Measurements from ENCODE around the gene NTF4.
"Not testable (repeated sequence)": the region's sequence is repeated elsewhere in the genome, so short reads cannot be mapped to it uniquely, and the experiment has no call there.

NTF4 gene

DNA sequence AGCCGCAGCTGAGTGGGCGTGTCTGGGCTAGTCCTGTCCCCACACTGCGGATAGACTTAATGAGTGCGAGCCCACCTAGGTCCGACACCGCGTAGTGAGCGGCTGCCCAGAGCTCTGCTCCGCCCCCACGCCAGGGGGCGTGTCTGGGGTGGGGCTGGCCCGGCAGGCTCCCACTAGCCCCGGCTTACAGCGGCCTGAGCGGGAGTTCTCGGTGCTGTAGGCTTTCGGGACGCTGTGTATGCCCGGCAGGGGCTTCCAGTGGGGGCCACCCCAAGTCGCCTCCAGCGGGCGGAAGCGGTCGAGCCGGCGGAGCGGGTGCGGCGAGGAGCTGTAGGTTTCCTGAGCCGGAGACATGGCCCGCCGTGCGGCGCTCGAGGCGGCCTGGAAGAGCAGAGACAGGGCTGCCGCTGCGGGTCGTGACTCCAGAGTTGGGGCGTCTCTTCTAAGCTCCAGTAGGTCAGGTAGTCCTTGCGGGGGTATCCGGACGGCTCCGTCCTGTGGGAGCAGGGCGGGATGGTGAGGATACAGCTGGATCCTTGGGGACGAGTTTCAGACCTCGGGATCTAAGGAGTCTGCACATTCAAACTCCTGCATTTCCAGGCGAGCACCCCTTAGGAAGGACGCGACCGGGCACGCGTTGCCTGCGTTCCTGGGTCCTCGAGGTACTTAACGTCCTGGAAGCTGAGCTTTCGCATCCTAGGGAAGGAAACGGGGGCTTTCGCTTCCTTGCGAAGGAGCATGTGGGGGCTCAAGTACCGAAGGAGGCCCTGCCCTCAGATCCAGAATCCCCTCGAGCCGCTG lies 8.3 kb downstream of the NTF4 start:
- Histone ChIP-seq H3K36me3 (replicated peaks; ENCODE audit: low read depth, low read length) (no peaks in the 10 kb centered on the region), H3K79me2 (ENCODE audit: low read length) (no peaks in the 10 kb centered on the region), H4K20me1 (ENCODE audit: insufficient read depth, low read length) (no peaks in the 10 kb centered on the region), H3K9me3 (ENCODE audit: insufficient read depth, low read length) (no peaks in the 10 kb centered on the region), H3K9ac (ENCODE audit: low read length) (no peak overlapping the region), H3K4me2 (ENCODE audit: low read length) (no peak overlapping the region), H3K4me3 (ENCODE audit: low read length) (no peak overlapping the region), H3K4me1 (ENCODE audit: low read length) (no peaks in the 10 kb centered on the region), H3K27ac (ENCODE audit: low read length) (no peak overlapping the region), H3K27me3 (ENCODE audit: low read depth, low read length) (no peaks in the 10 kb centered on the region), H2AFZ (ENCODE audit: low read depth, low read length) (no peak overlapping the region)
- no peak for TF ChIP-seq EZH2phosphoT487 (IDR thresholded peaks at IDR 0.05; ENCODE audit: low read depth)
- TF ChIP-seq, protein P1, sequence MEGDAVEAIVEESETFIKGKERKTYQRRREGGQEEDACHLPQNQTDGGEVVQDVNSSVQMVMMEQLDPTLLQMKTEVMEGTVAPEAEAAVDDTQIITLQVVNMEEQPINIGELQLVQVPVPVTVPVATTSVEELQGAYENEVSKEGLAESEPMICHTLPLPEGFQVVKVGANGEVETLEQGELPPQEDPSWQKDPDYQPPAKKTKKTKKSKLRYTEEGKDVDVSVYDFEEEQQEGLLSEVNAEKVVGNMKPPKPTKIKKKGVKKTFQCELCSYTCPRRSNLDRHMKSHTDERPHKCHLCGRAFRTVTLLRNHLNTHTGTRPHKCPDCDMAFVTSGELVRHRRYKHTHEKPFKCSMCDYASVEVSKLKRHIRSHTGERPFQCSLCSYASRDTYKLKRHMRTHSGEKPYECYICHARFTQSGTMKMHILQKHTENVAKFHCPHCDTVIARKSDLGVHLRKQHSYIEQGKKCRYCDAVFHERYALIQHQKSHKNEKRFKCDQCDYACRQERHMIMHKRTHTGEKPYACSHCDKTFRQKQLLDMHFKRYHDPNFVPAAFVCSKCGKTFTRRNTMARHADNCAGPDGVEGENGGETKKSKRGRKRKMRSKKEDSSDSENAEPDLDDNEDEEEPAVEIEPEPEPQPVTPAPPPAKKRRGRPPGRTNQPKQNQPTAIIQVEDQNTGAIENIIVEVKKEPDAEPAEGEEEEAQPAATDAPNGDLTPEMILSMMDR (IDR thresholded peaks at IDR 0.05; ENCODE audit: low read depth, low read length) = no peak

DNA sequence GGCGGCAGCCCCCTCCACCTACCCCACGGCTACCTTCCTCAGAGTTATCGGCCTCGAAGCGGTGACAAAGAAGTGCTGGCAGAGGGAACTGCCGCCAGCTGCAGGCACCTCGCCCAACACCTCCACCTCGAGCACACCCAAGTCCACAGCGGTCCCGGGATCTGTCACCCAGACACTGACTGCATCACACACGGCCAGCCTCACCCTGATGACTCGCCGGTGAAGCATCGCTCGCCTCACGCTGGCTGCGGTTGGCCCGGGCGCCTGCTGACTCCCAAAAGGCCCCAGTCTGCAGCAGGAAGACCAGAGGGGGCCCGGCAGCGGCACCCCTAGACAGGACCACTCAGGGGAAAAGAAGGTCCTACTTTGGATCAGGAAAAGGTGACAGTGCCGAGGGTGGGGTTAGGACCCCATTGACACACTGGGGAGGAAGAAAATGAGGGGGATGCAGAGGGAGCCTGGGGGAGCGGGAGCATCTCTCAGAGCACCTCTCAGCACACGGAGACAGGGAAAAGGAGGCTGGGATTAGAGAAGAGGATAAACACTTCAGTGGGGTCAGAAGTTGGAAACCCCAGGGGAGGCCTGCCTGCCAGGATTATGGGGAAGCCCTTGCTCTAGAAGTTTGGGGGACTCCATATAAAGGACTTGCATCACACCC lies 14.1 kb downstream of the NTF4 start:
- H3K4me3 ChIP-seq (ENCODE audit: low read length); H3K27ac ChIP-seq (ENCODE audit: low read length); H4K20me1 ChIP-seq (ENCODE audit: insufficient read depth, low read length); H3K79me2 ChIP-seq (ENCODE audit: low read length); H2AFZ ChIP-seq (ENCODE audit: low read depth, low read length); H3K4me1 ChIP-seq (ENCODE audit: low read length); H3K36me3 ChIP-seq (replicated peaks; ENCODE audit: low read depth, low read length); H3K4me2 ChIP-seq (ENCODE audit: low read length); H3K27me3 ChIP-seq (ENCODE audit: low read depth, low read length); H3K9me3 ChIP-seq (ENCODE audit: insufficient read depth, low read length); H3K9ac ChIP-seq (ENCODE audit: low read length): not testable (repeated sequence)

DNA sequence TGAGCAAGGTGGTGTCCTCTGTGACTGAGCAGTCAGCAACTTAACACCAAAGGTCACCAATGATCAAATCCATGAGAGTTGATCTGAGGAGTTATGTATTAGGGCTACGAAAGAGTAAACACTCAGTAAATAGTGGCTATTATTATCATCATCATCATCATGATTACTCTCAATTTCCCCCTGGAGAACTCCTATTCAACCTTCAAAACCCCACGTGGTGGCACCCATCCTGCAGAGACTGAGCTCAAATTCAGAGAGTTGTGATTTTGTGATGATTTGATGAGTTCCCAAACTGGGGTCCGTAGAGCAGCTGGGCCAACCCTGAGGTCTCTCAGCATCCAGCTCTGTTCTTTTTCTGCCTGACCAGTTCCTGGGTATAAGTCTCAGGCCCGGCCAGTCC lies 14.8 kb downstream of the NTF4 start:
- not testable (repeated sequence) for H3K4me2 ChIP-seq (ENCODE audit: low read length); H3K79me2 ChIP-seq (ENCODE audit: low read length); H3K9ac ChIP-seq (ENCODE audit: low read length); H3K27me3 ChIP-seq (ENCODE audit: low read depth, low read length); H3K4me1 ChIP-seq (ENCODE audit: low read length); H4K20me1 ChIP-seq (ENCODE audit: insufficient read depth, low read length); H3K9me3 ChIP-seq (ENCODE audit: insufficient read depth, low read length); H2AFZ ChIP-seq (ENCODE audit: low read depth, low read length); H3K4me3 ChIP-seq (ENCODE audit: low read length); H3K27ac ChIP-seq (ENCODE audit: low read length); H3K36me3 ChIP-seq (replicated peaks; ENCODE audit: low read depth, low read length)

DNA sequence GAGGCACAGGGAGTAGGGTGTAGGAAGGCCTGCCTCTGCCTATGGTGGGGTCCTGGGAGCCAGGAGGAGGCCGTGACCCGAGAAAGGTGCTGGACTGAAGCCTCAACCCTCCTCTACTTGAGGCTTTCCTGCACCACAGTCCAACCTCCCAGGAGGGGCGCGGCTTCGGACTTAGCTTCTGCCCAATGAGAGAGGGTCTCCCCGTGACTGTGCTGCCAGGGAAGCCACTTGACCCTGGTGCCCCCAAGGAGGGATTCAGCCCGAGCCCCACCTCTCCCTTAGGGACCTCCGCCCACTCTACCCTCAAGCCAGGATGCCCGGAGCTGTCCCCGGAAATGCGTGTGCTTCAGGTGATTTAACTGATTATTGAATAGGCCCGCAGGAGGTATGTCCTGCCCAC lies 15.6 kb downstream of the NTF4 start, which contains the start of gene CGB8:
TSS of gene CGB8 (minus strand) at position 101 of the 400 bp plus-strand sequence. CDS start 372 bp downstream, outside the sequence.
- H4K20me1 ChIP-seq (ENCODE audit: insufficient read depth, low read length); H3K36me3 ChIP-seq (replicated peaks; ENCODE audit: low read depth, low read length); H3K4me1 ChIP-seq (ENCODE audit: low read length); H3K4me2 ChIP-seq (ENCODE audit: low read length); H3K9ac ChIP-seq (ENCODE audit: low read length); H3K9me3 ChIP-seq (ENCODE audit: insufficient read depth, low read length); H2AFZ ChIP-seq (ENCODE audit: low read depth, low read length); H3K27ac ChIP-seq (ENCODE audit: low read length); H3K4me3 ChIP-seq (ENCODE audit: low read length); H3K79me2 ChIP-seq (ENCODE audit: low read length); H3K27me3 ChIP-seq (ENCODE audit: low read depth, low read length): not testable (repeated sequence)

DNA sequence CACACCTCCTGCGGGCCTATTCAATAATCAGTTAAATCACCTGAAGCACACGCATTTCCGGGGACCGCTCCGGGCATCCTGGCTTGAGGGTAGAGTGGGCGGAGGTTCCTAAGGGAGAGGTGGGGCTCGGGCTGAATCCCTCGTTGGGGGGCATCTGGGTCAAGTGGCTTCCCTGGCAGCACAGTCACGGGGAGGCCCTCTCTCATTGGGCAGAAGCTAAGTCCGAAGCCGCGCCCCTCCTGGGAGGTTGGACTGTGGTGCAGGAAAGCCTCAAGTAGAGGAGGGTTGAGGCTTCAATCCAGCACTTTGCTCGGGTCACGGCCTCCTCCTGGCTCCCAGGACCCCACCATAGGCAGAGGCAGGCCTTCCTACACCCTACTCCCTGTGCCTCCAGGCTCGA lies 21.1 kb downstream of the NTF4 start, which contains the start of gene CGB5:
TSS of gene CGB5 (plus strand) at position 301 of the 400 bp plus-strand sequence. CDS start 362 bp downstream, outside the sequence.
- not testable (repeated sequence) for H3K36me3 ChIP-seq (replicated peaks; ENCODE audit: low read depth, low read length); H2AFZ ChIP-seq (ENCODE audit: low read depth, low read length); H3K27me3 ChIP-seq (ENCODE audit: low read depth, low read length); H3K4me1 ChIP-seq (ENCODE audit: low read length); H3K4me3 ChIP-seq (ENCODE audit: low read length); H3K79me2 ChIP-seq (ENCODE audit: low read length); H3K4me2 ChIP-seq (ENCODE audit: low read length); H4K20me1 ChIP-seq (ENCODE audit: insufficient read depth, low read length); H3K9me3 ChIP-seq (ENCODE audit: insufficient read depth, low read length); H3K9ac ChIP-seq (ENCODE audit: low read length); H3K27ac ChIP-seq (ENCODE audit: low read length)

DNA sequence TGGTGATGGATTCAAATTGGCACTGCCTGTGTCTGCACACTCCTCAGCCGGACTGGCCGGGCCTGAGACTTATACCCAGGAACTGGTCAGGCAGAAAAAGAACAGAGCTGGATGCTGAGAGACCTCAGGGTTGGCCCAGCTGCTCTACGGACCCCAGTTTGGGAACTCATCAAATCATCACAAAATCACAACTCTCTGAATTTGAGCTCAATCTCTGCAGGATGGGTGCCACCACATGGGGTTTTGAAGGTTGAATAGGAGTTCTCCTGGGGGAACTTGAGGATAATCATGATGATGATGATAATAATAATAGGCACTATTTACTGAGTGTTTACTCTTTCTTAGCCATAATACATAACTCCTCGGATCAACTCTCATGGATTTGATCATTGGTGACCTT lies 22.0 kb downstream of the NTF4 start:
- not testable (repeated sequence) for H3K27ac ChIP-seq (ENCODE audit: low read length); H4K20me1 ChIP-seq (ENCODE audit: insufficient read depth, low read length); H3K4me3 ChIP-seq (ENCODE audit: low read length)

More for the DNA sequence above, 22.0 kb downstream of the NTF4 start:
- H3K9me3 ChIP-seq (ENCODE audit: insufficient read depth, low read length); H3K79me2 ChIP-seq (ENCODE audit: low read length); H3K27me3 ChIP-seq (ENCODE audit: low read depth, low read length); H3K36me3 ChIP-seq (replicated peaks; ENCODE audit: low read depth, low read length); H3K9ac ChIP-seq (ENCODE audit: low read length); H3K4me2 ChIP-seq (ENCODE audit: low read length); H2AFZ ChIP-seq (ENCODE audit: low read depth, low read length); H3K4me1 ChIP-seq (ENCODE audit: low read length): not testable (repeated sequence)
